Fibroblast of gingiva (primary cell): ENCODE results near the gene ZNF687.
"Not testable (repeated sequence)": the region's sequence is repeated elsewhere in the genome, so short reads cannot be mapped to it uniquely, and the experiment has no call there.

Experiments
- DNase-seq: peaks from one replicate; pipeline ENCODE4 v3.0.0-alpha.2; 2011; ENCODE audit warnings: low read depth

Gene ZNF687

GRCh38 chr1:151281969-151282882 lies at the start of gene ZNF687:
TSS of gene ZNF687 (plus strand) at chr1:151282299. CDS start at chr1:151286292, 3,993 bp downstream.
- DNase-seq = peak; percentile 100

DNA sequence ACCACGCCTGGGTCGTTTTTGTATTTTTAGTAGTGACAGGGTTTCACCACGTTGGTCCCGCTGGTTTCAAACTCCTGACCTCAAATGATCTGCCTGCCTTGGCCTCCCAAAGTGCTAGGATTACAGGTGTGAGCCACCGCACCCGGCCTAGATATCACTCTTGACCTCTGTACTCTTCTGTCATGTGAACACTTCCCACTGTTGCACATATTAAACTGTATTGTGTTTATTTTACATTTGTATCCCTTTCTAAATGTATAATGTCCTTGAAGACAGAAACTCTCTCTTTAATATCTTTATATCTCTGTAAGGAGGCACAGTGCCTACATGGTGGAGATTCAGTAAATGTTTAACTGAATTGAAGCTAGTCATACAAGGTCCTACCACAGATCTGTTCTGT lies 46.9 kb upstream of the ZNF687 start:
- no peak for DNase-seq

DNA sequence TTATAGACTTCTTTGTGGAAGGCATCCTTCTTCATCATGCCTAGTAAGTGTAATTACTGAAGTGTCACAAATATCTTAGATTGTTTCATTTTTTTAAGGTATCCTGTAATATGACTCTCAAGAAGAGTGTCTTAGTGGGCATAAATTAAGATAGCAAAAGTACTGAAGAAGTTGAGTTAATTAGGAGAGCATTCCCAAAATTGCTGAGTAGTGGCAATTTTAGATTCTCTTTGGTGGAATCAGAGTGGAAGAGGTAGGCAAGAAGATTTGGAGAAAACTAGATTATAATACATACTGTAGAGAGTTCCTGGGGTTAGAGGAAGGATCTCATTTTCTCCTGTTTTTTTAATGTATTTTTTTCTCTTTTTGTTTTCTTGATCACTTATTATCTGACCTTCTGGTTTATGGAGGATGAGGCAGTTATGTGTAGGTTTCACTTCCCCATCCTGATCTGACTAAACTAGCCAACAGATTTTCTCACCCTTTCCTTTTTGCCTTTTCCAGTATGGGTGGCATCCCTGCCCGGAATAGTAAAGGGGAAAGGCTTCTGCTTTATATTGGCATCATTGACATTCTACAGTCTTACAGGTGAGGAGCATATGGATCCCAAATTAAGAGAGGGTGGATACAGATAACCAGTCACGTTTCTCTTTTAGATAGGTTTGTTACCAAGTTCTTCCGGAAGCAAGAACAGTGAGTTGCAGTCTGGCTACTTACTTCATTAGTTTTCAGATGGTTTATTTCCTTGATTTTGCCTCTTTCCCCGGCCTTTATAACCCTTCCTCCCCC lies 44.2 kb upstream of the ZNF687 start:
- DNase-seq = no peak

DNA sequence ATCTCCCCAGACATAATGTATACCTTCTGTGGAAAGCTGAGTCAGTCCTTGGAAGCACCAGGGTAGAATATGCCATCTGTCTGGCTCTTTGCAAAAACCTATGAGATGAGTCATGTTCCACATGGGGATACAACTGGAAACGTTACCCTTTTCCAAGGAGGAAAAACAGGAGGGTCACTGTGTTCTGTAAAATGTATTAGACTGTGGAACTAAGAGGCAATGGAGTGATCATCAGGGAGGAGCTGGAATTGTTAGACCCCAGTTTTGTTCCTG lies 43.7 kb upstream of the ZNF687 start:
- DNase-seq = peak; percentile 84

DNA sequence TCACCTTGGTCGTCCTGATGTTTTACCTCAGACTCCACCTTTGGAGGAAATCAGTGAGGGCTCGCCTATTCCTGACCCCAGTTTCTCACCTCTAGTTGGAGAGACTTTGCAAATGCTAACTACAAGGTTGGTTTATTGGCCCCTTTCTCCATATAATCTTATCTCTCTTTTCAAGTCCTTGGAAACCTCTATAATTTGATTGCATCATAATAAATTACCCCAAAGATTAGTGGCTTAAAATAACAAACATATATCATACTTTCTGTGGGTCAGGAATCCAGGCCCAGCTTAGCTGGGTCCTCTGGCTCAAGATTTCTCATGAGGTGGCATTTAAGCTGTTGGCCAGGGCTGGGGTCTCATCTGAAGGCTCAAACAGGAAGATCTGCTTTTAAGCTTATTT lies 39.7 kb upstream of the ZNF687 start:
- DNase-seq = no peak

- DNase-seq = no peak
Observed at GRCh38 chr1:151243683-151244216, 38.3 kb upstream of the ZNF687 start.

DNA sequence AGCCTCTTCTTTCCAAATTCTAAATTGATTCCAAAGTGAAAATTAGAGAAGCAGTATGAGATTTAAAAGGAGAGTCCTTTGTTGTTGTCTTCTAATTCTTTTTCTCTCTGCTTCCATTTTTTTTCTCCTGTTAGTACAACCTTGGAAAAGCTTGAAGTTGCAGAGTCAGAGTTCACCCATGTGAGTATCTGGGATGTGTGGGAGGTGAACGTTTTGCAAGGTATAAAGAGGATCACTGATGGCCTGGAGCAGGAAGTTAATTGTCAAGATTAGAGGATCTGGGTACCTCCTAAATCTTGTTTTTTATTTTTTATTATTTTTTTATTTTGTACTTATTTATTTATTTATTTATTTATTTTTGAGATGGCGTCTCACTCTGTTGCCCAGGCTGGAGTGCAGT lies 35.3 kb upstream of the ZNF687 start:
- DNase-seq = no peak

DNA sequence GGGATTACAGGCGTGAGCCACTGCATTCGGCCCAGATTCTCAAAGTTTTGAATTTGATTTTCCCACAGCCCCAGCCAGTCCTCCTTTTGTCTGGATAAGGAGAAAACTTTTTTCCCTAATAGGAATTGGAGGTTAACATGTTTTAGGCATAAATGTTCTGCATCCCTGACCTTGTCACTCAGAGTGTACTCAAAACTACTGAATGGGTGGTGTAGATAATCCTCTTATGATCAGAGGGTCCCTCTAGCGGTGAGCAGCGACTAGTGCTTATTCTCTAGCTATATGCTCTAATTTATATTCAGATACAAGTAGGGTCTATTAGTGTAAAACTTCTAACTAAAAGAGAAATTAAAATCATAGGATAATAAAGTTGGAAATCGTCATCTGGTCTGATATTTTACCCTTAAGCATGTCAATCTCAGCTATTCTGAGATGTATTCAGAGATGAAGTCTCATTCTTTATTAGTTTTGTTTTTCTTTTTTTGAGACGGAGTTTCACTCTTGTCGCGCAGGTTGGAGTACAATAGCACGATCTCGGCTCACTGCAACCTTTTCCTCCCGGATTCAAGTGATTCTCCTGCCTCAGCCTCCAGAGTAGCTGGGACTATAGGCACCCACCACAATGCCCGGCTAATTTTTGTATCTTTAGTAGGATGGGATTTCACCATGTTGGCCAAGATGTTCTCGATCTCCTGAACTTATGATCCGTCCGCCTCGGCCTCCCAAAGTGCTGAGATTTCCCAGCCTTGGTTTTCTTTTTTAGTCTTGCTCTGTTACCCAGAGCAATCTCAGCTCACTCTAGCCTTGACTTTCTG lies 30.2 kb upstream of the ZNF687 start:
- peak; percentile 79 for DNase-seq

GRCh38 chr1:151254217-151255213 lies 27.6 kb upstream of the ZNF687 start, which contains the start of gene PSMD4:
TSS of gene PSMD4 (plus strand) at chr1:151254734. CDS start at chr1:151254783, 49 bp downstream.
- DNase-seq = peak; percentile 96

DNA sequence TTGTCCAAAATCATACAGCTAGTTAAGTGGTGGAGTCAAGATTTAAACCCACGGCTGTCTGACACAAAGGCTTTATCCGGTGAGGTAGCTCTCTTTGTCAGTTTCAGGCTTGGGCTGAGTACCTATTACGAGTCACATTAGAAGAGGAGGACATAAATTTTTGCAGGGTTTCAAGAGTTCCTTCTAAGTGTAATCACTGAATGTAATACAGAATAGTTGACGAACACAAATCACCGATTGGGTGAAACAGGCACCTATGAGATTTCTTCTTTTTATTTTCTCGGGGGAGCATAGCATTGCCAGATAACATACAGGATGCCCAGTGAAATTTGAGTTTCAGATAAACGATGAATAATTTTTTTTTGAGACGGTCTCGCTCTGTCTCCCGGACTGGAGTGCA lies 26.7 kb upstream of the ZNF687 start:
- no peak for DNase-seq

DNA sequence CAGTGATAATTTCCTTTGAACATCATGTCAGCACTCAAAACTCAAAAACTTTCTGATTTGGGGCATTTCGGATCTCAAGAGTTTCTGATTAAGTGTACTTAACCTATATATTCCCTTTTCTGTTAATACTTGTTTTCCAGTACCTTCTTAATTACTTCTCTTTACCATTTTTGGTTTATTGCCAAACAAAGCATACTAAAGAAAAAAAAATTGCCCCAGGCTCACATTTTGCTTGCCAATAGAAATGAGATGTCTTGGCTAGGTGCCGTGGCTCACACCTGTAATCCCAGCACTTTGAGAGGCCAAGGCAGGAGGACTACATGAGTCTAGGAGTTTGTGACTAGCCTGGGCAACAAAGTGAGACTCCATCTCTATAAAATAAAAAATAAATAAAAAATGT lies 22.7 kb upstream of the ZNF687 start:
- DNase-seq = no peak

- DNase-seq = no peak
Observed at GRCh38 chr1:151265446-151266236, 16.5 kb upstream of the ZNF687 start.

DNA sequence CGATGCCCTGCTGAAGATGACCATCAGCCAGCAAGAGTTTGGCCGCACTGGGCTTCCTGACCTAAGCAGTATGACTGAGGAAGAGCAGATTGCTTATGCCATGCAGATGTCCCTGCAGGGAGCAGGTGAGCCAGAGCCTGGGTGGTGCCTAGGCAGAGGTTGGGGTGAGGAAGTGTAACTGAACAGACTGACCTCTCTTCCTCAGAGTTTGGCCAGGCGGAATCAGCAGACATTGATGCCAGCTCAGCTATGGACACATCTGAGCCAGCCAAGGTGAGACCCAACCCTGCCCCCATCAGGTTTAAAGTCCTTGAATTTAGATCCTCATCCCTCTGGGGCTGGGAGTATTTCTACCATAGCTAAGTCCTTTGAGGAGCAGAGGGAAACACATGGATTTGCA lies 15.8 kb upstream of the ZNF687 start:
- DNase-seq = no peak

DNA sequence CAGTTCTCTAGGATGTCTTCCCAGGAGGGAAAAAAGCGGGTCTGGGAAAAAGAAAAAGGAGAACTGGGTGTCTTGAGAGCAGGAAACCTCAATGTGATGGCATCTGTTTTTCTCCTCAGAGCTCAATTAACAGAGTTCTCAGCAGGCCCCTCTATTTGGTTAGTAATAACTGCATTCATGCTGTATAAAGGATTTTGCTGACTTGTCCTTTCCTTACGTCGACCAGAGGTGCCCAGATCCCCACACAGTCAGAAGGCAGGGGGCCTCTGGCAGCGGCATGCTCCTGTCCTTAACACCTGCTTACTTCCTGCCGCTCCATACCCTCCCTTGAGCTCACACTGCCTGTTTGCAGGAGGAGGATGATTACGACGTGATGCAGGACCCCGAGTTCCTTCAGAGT lies 15.3 kb upstream of the ZNF687 start:
- DNase-seq = no peak

GRCh38 chr1:151267760-151268159 lies 14.3 kb upstream of the ZNF687 start:
- no peak for DNase-seq

DNA sequence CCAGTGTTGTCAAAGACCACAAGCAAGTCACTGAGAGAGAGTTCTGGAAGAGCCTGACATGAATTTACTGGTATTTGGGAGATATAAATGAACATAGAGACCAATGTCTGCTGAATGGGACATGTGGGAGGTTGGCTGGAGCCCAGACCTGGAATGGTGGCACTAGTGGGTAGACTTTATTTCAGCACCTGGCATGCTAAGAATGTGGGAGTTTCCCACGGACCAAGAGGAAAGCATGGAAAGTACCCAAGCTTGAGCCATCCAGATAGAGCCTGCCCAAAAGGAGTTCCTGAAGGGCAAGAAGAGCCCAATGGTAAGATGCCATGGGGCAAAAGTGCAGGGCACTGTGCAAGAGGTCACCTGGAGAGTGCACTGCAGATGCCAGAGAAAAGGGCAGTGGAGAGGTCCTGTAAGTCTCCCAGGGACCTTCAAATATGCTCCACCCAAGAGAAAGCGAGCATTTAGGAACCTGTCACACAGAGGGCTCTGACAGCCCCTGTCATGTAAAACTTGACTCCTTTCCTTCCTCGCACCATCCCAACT lies 8.1 kb upstream of the ZNF687 start:
- no peak for DNase-seq

DNA sequence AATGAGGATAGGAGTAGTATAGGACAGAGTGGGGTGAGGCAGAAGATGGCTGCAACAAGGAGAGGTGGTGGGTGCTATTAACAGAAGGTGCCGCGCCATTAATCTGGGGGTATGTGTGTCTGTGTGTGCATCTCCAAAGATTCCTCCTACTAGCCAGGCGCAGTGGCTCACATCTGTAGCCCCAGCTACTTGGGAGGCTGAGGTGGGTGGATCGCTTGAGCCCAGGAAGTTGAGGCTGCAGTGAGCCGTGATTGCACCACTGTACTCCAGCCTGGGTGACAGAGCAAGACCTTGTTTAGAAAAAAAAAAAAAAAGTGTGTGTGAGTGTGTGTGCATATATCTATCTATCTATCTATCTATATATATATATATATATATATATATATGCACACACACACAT lies 6.8 kb upstream of the ZNF687 start:
- not testable (repeated sequence) for DNase-seq

DNA sequence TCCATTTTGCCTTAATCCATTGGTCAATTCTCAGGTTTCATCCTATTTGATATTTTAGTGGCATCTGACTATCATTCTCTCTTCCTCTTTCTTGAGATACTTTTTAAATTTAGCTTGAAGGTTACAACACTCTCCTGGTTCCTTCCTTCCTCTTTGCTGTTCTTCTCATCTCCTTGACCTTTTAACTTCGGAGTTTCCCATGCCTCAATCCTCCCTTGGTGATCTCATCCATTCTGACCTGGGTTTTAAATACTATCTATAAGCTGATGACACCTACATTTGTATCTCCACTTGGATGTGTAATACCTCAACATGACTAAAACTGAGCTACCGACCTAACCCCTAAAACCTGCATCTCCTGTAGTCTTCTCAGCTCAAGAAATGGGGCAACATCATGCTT lies 4.8 kb upstream of the ZNF687 start:
- DNase-seq = no peak

GRCh38 chr1:151281225-151281968 lies 702 bp upstream of the ZNF687 start:
- peak; percentile 99 for DNase-seq
